DMS 273 (cell line): Measurements from ENCODE around the gene ERH.
"Not testable (repeated sequence)": the region's sequence is repeated elsewhere in the genome, so short reads cannot be mapped to it uniquely, and the experiment has no call there.

Source experiments
- DNase-seq: peaks from one replicate; lab custom pipeline; 2025; ENCODE audit not compliant: unreplicated experiment; lab: John Stamatoyannopoulos, UW

ERH gene

GRCh38 chr14:69398053-69398817 lies at the start of gene ERH, which contains the start of gene SLC39A9:
Gene ERH (minus strand): TSS chr14:69398299. CDS start chr14:69398233, 66 bp downstream.
Gene SLC39A9 (plus strand): TSS chr14:69398692. CDS start chr14:69399370, 678 bp downstream.
- DNase-seq: peak; percentile 99

GRCh38 chr14:69443296-69443805 lies 45.3 kb upstream of the ERH start:
- no peak for DNase-seq

- no peak for DNase-seq
These were observed 43.8 kb upstream of the ERH start for GRCh38 chr14:69441948-69442347.

GRCh38 chr14:69439521-69440270 lies 41.6 kb upstream of the ERH start:
- DNase-seq: no peak

GRCh38 chr14:69432364-69432763 lies 34.3 kb upstream of the ERH start:
- no peak for DNase-seq

GRCh38 chr14:69430306-69430939 lies 32.3 kb upstream of the ERH start:
- DNase-seq: no peak

GRCh38 chr14:69429643-69430042 lies 31.5 kb upstream of the ERH start:
- no peak for DNase-seq

- no peak for DNase-seq
These were observed 30.3 kb upstream of the ERH start for GRCh38 chr14:69428289-69428998.

GRCh38 chr14:69427596-69427995 lies 29.5 kb upstream of the ERH start:
- DNase-seq: no peak

GRCh38 chr14:69424149-69424923 lies 26.2 kb upstream of the ERH start:
- DNase-seq: no peak

- DNase-seq: no peak
These were observed 25.2 kb upstream of the ERH start for GRCh38 chr14:69423279-69423678.

GRCh38 chr14:69416087-69416486 lies 18.0 kb upstream of the ERH start:
- DNase-seq: not testable (repeated sequence)

GRCh38 chr14:69413483-69413882 lies 15.4 kb upstream of the ERH start:
- no peak for DNase-seq

- DNase-seq: no peak
These were observed 10.3 kb upstream of the ERH start for GRCh38 chr14:69408331-69408960.

- DNase-seq: no peak
These were observed 7.7 kb upstream of the ERH start for GRCh38 chr14:69405762-69406161.

GRCh38 chr14:69404883-69405282 lies 6.8 kb upstream of the ERH start:
- DNase-seq: no peak

- no peak for DNase-seq
These were observed 6.4 kb upstream of the ERH start for GRCh38 chr14:69404478-69404877.

GRCh38 chr14:69401841-69402240 lies 3.7 kb upstream of the ERH start:
- DNase-seq: no peak

- no peak for DNase-seq
These were observed 2.1 kb upstream of the ERH start for GRCh38 chr14:69400154-69400553.

- no peak for DNase-seq
These were observed 1.7 kb upstream of the ERH start for GRCh38 chr14:69399750-69400149.
